HepG2 (cell line): ENCODE results near the gene ID3. TPM values are rescaled to one million over a fixed set of nuclear protein-coding genes. Genes with fewer than 3 reads are reported as not detected.

ENCODE experiments used
- ATF2 ChIP-seq: sonication (generic); formaldehyde crosslinking; IDR thresholded peaks from 2 replicates; pipeline ENCODE4 v1.4.0; 2020; ENCODE audit warnings: missing genetic modification reagents
- ATF7-NPFF ChIP-seq: sonication (generic); formaldehyde crosslinking; IDR thresholded peaks from 2 replicates; pipeline ENCODE4 v1.8.1; 2023; ENCODE audit warnings: mild to moderate bottlenecking, low read depth, missing genetic modification reagents, moderate library complexity
- KDM3A ChIP-seq: IDR thresholded peaks from 2 replicates; pipeline ENCODE4 v1.6.1; 2018; ENCODE audit warnings: low read depth, missing compliant biosample characterization
- KDM4B ChIP-seq: sonication (generic); formaldehyde crosslinking; IDR thresholded peaks from 2 replicates; pipeline ENCODE4 v1.4.0; 2020; ENCODE audit warnings: missing genetic modification reagents
- MAF1 ChIP-seq: sonication (generic); formaldehyde crosslinking; IDR thresholded peaks from 2 replicates; pipeline ENCODE4 v1.5.0; 2020; ENCODE audit warnings: missing genetic modification reagents, borderline replicate concordance
- RERE ChIP-seq: IDR thresholded peaks from 2 replicates; pipeline ENCODE4 v1.6.1; 2016; ENCODE audit warnings: low read depth, missing genetic modification reagents, missing compliant biosample characterization
- THAP8 ChIP-seq: sonication (generic); formaldehyde crosslinking; IDR thresholded peaks from 2 replicates; pipeline ENCODE4 v1.5.1; 2020; ENCODE audit warnings: missing genetic modification reagents, mild to moderate bottlenecking, borderline replicate concordance
- UBTF ChIP-seq: sonication (generic); formaldehyde crosslinking; IDR thresholded peaks from 2 replicates; pipeline ENCODE4 v1.4.0; 2020; ENCODE audit warnings: mild to moderate bottlenecking, missing genetic modification reagents
- ZBTB33 ChIP-seq: sonication (generic); formaldehyde crosslinking; IDR thresholded peaks from 2 replicates; pipeline ENCODE4 v1.4.0; 2020; ENCODE audit warnings: missing genetic modification reagents
- ZFX ChIP-seq: sonication (generic); formaldehyde crosslinking; IDR thresholded peaks from 2 replicates; pipeline ENCODE4 v1.4.0; 2020; ENCODE audit warnings: mild to moderate bottlenecking, low read depth, missing genetic modification reagents, moderate library complexity
- ZNF431 ChIP-seq: sonication (generic); formaldehyde crosslinking; IDR thresholded peaks from 2 replicates; pipeline ENCODE4 v1.9.0; 2022; ENCODE audit warnings: missing genetic modification reagents, low read depth, mild to moderate bottlenecking, borderline replicate concordance
- polyA plus RNA-seq, 8 experiments: library from polyadenylated mRNA; depleted of rRNA in 3 of 8; stranded (reverse) in 7 of 8; unstranded in 1 of 8; fragments of >200 nt; fragmentation: Illumina TruSeq in 4 of 8; extraction: Trizol in 4 of 8; gene quantifications; 2 replicates each; pipeline versions ENCODE4 v1.2.1 to v1.2.3, GENCODE V29; 2011 to 2016; ENCODE audit warnings: low read depth in 4 of 8, missing spikeins in 1 of 8, mixed read lengths in 1 of 8; ENCODE audit not compliant: insufficient read depth in 1 of 8
- total RNA-seq, 5 experiments: library from RNA; depleted of rRNA; stranded (reverse); fragments of >200 nt; fragmentation: Illumina TruSeq; extraction: Trizol; gene quantifications; 2 replicates each; pipeline ENCODE4 v1.2.3, GENCODE V29; 2016; ENCODE audit warnings: low read depth in 1 of 5
- TF ChIP-seq, protein P1 (sequence below): sonication (generic); formaldehyde crosslinking; IDR thresholded peaks from 2 replicates; pipeline ENCODE4 v1.5.1; 2020; ENCODE audit warnings: mild to moderate bottlenecking, missing genetic modification reagents, borderline replicate concordance

The ID3 gene
- total and polyA plus RNA-seq, 2 of the 13 experiments (the other 11 are each of a cell fraction or from before 2014, with no cell fraction given), result 64.8 to 115 TPM

- TF ChIP-seq ZBTB33, result no peak
- TF ChIP-seq KDM3A (CRISPR knock-in tag), result peak; percentile 66
- TF ChIP-seq, protein P1, sequence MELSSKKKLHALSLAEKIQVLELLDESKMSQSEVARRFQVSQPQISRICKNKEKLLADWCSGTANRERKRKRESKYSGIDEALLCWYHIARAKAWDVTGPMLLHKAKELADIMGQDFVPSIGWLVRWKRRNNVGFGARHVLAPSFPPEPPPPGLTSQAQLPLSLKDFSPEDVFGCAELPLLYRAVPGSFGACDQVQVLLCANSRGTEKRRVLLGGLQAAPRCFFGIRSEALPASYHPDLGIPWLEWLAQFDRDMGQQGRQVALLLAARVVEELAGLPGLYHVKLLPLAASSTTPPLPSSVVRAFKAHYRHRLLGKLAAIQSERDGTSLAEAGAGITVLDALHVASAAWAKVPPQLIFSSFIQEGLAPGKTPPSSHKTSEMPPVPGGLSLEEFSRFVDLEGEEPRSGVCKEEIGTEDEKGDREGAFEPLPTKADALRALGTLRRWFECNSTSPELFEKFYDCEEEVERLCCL (CRISPR knock-in tag), result no peak
- TF ChIP-seq ATF7-NPFF, result peak; percentile 87
- TF ChIP-seq THAP8 (CRISPR knock-in tag), result no peak
- no peak for TF ChIP-seq KDM4B
- TF ChIP-seq RERE, result 0 out of 2 replicates have a peak, but pooled peaks have one; percentile 28
- peak; percentile 56; the same call in 1 of the 2 replicates for TF ChIP-seq ATF2 (CRISPR knock-in tag)
- no peak for TF ChIP-seq MAF1 (CRISPR knock-in tag)
- no peak for TF ChIP-seq ZNF431 (CRISPR knock-in tag)
- TF ChIP-seq ZFX (CRISPR knock-in tag), result peak; percentile 57
- TF ChIP-seq UBTF (CRISPR knock-in tag), result peak; percentile 90
Observed at GRCh38 chr1:23558140-23558871, 995 bp downstream of the ID3 start (continued).
